HepG2 (cell line): ENCODE results near the gene UGGT1. TPM values are rescaled to one million over a fixed set of nuclear protein-coding genes. Genes with fewer than 3 reads are reported as not detected.

Experiments used
- ARNTL ChIP-seq: sonication (generic); formaldehyde crosslinking; IDR thresholded peaks from 2 replicates; pipeline ENCODE4 v1.4.0; 2020; ENCODE audit warnings: mild to moderate bottlenecking, missing genetic modification reagents
- CEBPG ChIP-seq: IDR thresholded peaks from 2 replicates; pipeline ENCODE4 v1.6.1; 2016
- GATAD2A ChIP-seq: IDR thresholded peaks from 2 replicates; pipeline ENCODE4 v1.6.1; 2016
- JUNB ChIP-seq: sonication (generic); formaldehyde crosslinking; IDR thresholded peaks from 2 replicates; pipeline ENCODE4 v1.8.0; 2022; ENCODE audit warnings: missing genetic modification reagents, mild to moderate bottlenecking, borderline replicate concordance
- NAIF1 ChIP-seq: sonication (generic); formaldehyde crosslinking; IDR thresholded peaks from 2 replicates; pipeline ENCODE4 v1.5.0; 2020; ENCODE audit warnings: mild to moderate bottlenecking, missing genetic modification reagents, borderline replicate concordance
- NKX3-1 ChIP-seq: sonication (generic); formaldehyde crosslinking; IDR thresholded peaks from 2 replicates; pipeline ENCODE4 v1.5.0; 2020; ENCODE audit warnings: missing genetic modification reagents
- RXRA ChIP-seq: sonication (generic); formaldehyde crosslinking; IDR thresholded peaks from 2 replicates; pipeline ENCODE4 v1.5.1; 2020; ENCODE audit warnings: missing genetic modification reagents
- TBX2 ChIP-seq: sonication (generic); formaldehyde crosslinking; IDR thresholded peaks from 2 replicates; pipeline ENCODE4 v1.5.0; 2020; ENCODE audit warnings: missing genetic modification reagents, mild to moderate bottlenecking, borderline replicate concordance
- TOE1 ChIP-seq: sonication (generic); formaldehyde crosslinking; IDR thresholded peaks from 2 replicates; pipeline ENCODE4 v1.4.0; 2020; ENCODE audit warnings: mild to moderate bottlenecking, missing genetic modification reagents
- ZNF891 ChIP-seq: sonication (generic); formaldehyde crosslinking; IDR thresholded peaks from 2 replicates; pipeline ENCODE4 v1.5.0; 2020; ENCODE audit warnings: mild to moderate bottlenecking, missing genetic modification reagents
- polyA plus RNA-seq, 8 experiments: library from polyadenylated mRNA; depleted of rRNA in 3 of 8; stranded (reverse) in 7 of 8; unstranded in 1 of 8; fragments of >200 nt; fragmentation: Illumina TruSeq in 4 of 8; extraction: Trizol in 4 of 8; gene quantifications; 2 replicates each; pipeline versions ENCODE4 v1.2.1 to v1.2.3, GENCODE V29; 2011 to 2016; ENCODE audit warnings: low read depth in 4 of 8, missing spikeins in 1 of 8, mixed read lengths in 1 of 8; ENCODE audit not compliant: insufficient read depth in 1 of 8
- total RNA-seq, 5 experiments: library from RNA; depleted of rRNA; stranded (reverse); fragments of >200 nt; fragmentation: Illumina TruSeq; extraction: Trizol; gene quantifications; 2 replicates each; pipeline ENCODE4 v1.2.3, GENCODE V29; 2016; ENCODE audit warnings: low read depth in 1 of 5
- TF ChIP-seq, protein P1 (sequence below): sonication (generic); formaldehyde crosslinking; IDR thresholded peaks from 2 replicates; pipeline ENCODE4 v1.8.0; 2022; ENCODE audit warnings: missing genetic modification reagents, low read depth, mild to moderate bottlenecking, borderline replicate concordance
- TF ChIP-seq, protein P2 (sequence below): sonication (generic); formaldehyde crosslinking; IDR thresholded peaks from 2 replicates; pipeline ENCODE4 v1.8.0; 2022; ENCODE audit warnings: missing genetic modification reagents, mild to moderate bottlenecking, moderate library complexity, borderline replicate concordance
- TF ChIP-seq, protein P3 (sequence below): sonication (generic); formaldehyde crosslinking; IDR thresholded peaks from 2 replicates; pipeline ENCODE4 v1.5.1; 2020; ENCODE audit warnings: missing genetic modification reagents, mild to moderate bottlenecking, borderline replicate concordance
- TF ChIP-seq, protein P4 (sequence below), 2 experiments: fragments of 450-650 bp in 1 of 2; sonication (generic) in 1 of 2; formaldehyde crosslinking in 1 of 2; IDR thresholded peaks; 2 replicates each; pipeline versions ENCODE4 v1.6.1 to v1.8.0; 2016 to 2022; ENCODE audit warnings: antibody characterized with exemption in 1 of 2, mild to moderate bottlenecking in 1 of 2, missing genetic modification reagents in 1 of 2

The UGGT1 gene
- total and polyA plus RNA-seq, 2 of the 13 experiments (the other 11 are each of a cell fraction or from before 2014, with no cell fraction given) = 35.8 to 83.2 TPM

GRCh38 chr2:128195435-128195984 is 104.5 kb downstream of the UGGT1 start (continued):
- TF ChIP-seq RXRA (CRISPR knock-in tag) = peak; percentile 17; the same call in 1 of the 2 replicates
- TF ChIP-seq TOE1 (CRISPR knock-in tag) = no peak
- TF ChIP-seq, protein P1, sequence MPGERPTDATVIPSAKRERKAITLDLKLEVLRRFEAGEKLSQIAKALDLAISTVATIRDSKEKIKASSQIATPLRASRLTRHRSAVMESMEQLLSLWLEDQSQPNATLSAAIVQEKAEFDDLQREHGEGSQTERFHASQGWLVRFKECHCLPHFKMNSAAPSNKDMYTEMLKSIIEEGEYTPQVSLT (CRISPR knock-in tag) = no peak
- no peak for TF ChIP-seq NKX3-1 (CRISPR knock-in tag)
- peak; percentile 57; the same call in 1 of the 2 replicates for TF ChIP-seq TBX2 (CRISPR knock-in tag)
- TF ChIP-seq, protein P2, sequence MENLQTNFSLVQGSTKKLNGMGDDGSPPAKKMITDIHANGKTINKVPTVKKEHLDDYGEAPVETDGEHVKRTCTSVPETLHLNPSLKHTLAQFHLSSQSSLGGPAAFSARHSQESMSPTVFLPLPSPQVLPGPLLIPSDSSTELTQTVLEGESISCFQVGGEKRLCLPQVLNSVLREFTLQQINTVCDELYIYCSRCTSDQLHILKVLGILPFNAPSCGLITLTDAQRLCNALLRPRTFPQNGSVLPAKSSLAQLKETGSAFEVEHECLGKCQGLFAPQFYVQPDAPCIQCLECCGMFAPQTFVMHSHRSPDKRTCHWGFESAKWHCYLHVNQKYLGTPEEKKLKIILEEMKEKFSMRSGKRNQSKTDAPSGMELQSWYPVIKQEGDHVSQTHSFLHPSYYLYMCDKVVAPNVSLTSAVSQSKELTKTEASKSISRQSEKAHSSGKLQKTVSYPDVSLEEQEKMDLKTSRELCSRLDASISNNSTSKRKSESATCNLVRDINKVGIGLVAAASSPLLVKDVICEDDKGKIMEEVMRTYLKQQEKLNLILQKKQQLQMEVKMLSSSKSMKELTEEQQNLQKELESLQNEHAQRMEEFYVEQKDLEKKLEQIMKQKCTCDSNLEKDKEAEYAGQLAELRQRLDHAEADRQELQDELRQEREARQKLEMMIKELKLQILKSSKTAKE (CRISPR knock-in tag) = no peak
- TF ChIP-seq GATAD2A (CRISPR knock-in tag) = peak; percentile 90
- TF ChIP-seq ARNTL = no peak
- TF ChIP-seq, protein P3, sequence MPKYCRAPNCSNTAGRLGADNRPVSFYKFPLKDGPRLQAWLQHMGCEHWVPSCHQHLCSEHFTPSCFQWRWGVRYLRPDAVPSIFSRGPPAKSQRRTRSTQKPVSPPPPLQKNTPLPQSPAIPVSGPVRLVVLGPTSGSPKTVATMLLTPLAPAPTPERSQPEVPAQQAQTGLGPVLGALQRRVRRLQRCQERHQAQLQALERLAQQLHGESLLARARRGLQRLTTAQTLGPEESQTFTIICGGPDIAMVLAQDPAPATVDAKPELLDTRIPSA (CRISPR knock-in tag) = no peak
- TF ChIP-seq, protein P4, sequence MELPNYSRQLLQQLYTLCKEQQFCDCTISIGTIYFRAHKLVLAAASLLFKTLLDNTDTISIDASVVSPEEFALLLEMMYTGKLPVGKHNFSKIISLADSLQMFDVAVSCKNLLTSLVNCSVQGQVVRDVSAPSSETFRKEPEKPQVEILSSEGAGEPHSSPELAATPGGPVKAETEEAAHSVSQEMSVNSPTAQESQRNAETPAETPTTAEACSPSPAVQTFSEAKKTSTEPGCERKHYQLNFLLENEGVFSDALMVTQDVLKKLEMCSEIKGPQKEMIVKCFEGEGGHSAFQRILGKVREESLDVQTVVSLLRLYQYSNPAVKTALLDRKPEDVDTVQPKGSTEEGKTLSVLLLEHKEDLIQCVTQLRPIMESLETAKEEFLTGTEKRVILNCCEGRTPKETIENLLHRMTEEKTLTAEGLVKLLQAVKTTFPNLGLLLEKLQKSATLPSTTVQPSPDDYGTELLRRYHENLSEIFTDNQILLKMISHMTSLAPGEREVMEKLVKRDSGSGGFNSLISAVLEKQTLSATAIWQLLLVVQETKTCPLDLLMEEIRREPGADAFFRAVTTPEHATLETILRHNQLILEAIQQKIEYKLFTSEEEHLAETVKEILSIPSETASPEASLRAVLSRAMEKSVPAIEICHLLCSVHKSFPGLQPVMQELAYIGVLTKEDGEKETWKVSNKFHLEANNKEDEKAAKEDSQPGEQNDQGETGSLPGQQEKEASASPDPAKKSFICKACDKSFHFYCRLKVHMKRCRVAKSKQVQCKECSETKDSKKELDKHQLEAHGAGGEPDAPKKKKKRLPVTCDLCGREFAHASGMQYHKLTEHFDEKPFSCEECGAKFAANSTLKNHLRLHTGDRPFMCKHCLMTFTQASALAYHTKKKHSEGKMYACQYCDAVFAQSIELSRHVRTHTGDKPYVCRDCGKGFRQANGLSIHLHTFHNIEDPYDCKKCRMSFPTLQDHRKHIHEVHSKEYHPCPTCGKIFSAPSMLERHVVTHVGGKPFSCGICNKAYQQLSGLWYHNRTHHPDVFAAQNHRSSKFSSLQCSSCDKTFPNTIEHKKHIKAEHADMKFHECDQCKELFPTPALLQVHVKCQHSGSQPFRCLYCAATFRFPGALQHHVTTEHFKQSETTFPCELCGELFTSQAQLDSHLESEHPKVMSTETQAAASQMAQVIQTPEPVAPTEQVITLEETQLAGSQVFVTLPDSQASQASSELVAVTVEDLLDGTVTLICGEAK (IDR thresholded peaks at IDR 0.05) = no peak
- TF ChIP-seq, protein P4 (CRISPR knock-in tag; IDR thresholded peaks at IDR 0.05) = no peak
- no peak for TF ChIP-seq JUNB (CRISPR knock-in tag)
- TF ChIP-seq CEBPG (CRISPR knock-in tag) = 0 out of 2 replicates have a peak, but pooled peaks have one; percentile 10
- peak; percentile 7; the same call in 1 of the 2 replicates for TF ChIP-seq NAIF1 (CRISPR knock-in tag)
- no peak for TF ChIP-seq ZNF891 (CRISPR knock-in tag)
